ENCODE results near the gene CKAP2. TPM values are rescaled to one million over a fixed set of nuclear protein-coding genes. Genes with fewer than 3 reads are reported as not detected.

The CKAP2 gene
- total RNA-seq, 1 donor, result 39.3 TPM

GRCh38 chr13:52447354-52447753 is 7.9 kb upstream of the CKAP2 start:
- no peak for DNase-seq (ENCODE audit: low read depth)
- no peak for TF ChIP-seq CTCF (IDR thresholded peaks at IDR 0.05; ENCODE audit: insufficient read depth, low read depth, low read length)
- no peak overlapping the region for H3K4me3 ChIP-seq (ENCODE audit: low read depth, low read length)

DNA sequence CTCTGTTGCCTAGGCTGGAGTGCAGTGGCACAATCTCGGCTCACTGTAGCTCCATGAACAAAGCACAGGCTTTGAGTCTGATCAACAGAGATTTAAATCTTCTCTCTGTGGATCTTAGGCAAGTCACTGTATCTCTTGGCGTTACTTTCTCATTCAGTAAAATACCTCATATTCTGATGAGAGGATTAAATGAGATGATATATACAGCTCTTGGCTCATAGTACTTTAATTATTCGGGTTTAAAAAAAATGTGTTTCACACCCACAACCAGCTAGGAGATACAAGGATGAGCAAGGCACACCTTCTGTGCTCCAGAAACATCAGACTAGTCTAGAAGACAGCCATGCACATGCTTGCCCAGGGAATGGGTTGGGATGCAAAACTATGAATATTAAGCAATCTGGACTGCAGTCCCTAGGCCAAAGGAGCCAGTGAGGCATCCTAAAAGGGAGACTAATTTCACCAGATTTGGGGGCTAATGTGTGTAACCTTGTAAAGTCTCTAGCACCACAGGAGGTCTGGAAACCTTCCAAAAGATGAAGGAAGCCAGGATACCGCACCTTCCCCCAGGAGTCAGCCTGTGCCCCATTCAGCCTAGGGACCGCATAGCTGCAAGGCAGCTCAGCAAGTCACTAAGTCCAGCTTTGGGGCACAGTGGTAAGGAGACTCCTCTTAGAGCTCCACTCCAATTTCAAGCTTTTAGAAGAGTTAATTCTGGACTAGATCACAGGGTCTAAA is 7.3 kb upstream of the CKAP2 start:
- DNase-seq (ENCODE audit: low read depth), result no peak
- TF ChIP-seq CTCF (IDR thresholded peaks at IDR 0.05; ENCODE audit: insufficient read depth, low read depth, low read length), result no peak
- peak overlapping the region; percentile 5 for H3K4me3 ChIP-seq (ENCODE audit: low read depth, low read length)

DNA sequence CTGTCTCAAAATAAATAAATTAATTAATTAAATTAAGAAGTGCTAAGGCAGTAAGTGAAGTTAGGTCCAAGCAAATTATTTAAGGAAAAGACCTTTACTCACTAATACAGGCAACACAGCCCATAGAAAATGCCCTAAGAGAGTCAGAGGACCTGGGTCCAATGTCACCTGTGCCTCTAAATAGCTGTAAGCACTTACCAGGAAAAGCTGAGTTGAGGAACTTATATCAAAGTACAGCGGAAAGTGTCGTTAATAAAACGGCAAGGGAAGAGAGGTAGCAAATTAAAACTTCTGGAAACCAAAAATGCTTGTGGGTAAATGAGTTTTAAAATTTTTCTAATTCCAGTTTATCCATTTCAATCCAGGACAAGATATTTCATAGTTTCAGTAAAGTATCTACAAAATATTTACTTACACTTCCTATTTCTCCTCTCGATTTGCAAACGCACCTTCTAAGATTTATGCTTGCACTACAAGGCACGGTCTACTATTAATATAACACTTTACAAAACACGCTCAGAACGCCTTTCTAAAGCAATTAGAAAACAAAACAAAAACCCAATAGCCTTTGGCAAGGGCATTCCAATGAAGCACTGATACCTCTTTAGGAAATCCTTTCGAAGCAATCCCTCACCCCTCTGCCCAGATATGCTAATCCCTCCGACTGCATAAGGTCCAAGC is 5.8 kb upstream of the CKAP2 start:
- TF ChIP-seq CTCF (IDR thresholded peaks at IDR 0.05; ENCODE audit: insufficient read depth, low read depth, low read length), result no peak
- H3K4me3 ChIP-seq (ENCODE audit: low read depth, low read length), result peak overlapping the region; percentile 73
- peak; percentile 10 for DNase-seq (ENCODE audit: low read depth)

DNA sequence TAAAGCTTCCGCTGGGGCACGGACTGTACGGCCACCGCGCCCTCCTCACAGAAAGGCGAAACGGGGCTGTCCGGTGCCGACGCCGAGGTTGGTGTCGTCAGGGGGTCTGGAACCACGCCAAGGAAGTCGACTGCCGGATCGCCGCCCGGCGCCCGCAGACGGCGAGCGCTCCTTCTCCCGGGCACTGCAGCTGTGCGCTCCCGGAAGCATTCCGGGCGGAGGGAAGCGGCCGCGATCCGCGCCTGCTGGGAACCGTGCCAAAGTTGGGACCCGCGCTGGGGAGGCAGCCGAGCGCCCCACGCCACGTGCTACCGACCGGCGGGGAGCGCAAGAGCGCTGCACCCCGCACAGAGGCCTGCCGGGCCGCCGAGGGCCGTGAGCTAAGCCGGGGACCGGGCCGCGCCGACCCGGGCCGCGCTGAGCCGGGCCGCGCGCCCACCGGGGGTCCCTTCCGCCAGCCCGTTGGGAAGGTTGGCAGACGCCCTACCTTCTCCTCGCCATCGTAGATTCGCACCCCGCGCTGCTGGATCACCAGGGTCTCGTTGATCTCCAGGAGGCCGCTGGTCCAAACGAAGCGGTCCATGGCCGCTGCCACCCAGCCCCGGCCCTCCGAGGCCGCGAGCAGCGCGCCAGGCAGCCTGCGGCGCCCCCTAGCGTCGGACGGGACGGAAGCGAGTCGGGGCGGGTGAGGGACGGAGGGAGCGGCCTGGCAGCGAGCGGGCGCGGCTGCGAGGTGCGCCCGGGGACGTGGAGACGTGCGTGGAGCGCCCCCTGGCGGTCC is 5.1 kb upstream of the CKAP2 start, which contains the start of gene VPS36:
TSS of gene VPS36 (minus strand) at position 623 of the 781 bp plus-strand sequence. CDS start at position 583, 40 bp downstream.
- peak; percentile 97 for TF ChIP-seq CTCF (IDR thresholded peaks at IDR 0.05; ENCODE audit: insufficient read depth, low read depth, low read length)
- peak; percentile 95 for DNase-seq (ENCODE audit: low read depth)
- H3K4me3 ChIP-seq (ENCODE audit: low read depth, low read length), result peak within 1 kb of the TSS; percentile 73

GRCh38 chr13:52450793-52451116 is 4.5 kb upstream of the CKAP2 start:
- TF ChIP-seq CTCF (IDR thresholded peaks at IDR 0.05; ENCODE audit: insufficient read depth, low read depth, low read length), result no peak
- no peak for DNase-seq (ENCODE audit: low read depth)
- peak overlapping the region; percentile 24 for H3K4me3 ChIP-seq (ENCODE audit: low read depth, low read length)

GRCh38 chr13:52451135-52451804 is 4.0 kb upstream of the CKAP2 start:
- TF ChIP-seq CTCF (IDR thresholded peaks at IDR 0.05; ENCODE audit: insufficient read depth, low read depth, low read length), result no peak
- no peak overlapping the region for H3K4me3 ChIP-seq (ENCODE audit: low read depth, low read length)
- DNase-seq (ENCODE audit: low read depth), result no peak

Measured in fibroblast of villous mesenchyme (primary cell).